Caki2 (cell line): ENCODE results near the gene NHERF1. TPM values are rescaled to one million over a fixed set of nuclear protein-coding genes. Genes with fewer than 3 reads are reported as not detected.

Source experiments
- DNase-seq: peaks from one replicate; pipeline ENCODE4 v3.0.0-alpha.2; 2015; ENCODE audit warnings: low read depth
- in situ Hi-C: cut with HindIII; loops from 2 replicates; pipeline ENCODE4 v1.10.0; 2016; ENCODE audit warnings: low sequenced_read_pairs, low pct_unique_long_range_greater_than_20kb, mixed read lengths
- total RNA-seq: library from RNA; depleted of rRNA; stranded (reverse); fragments of >200 nt; shearing (Covaris generic); gene quantifications from 2 replicates; pipeline ENCODE4 v1.2.3, GENCODE V29; 2014; ENCODE audit warnings: low replicate concordance; rRNA removed

NHERF1 gene
- total RNA-seq: 5.2 and 21.0 TPM in 2 replicates

DNA sequence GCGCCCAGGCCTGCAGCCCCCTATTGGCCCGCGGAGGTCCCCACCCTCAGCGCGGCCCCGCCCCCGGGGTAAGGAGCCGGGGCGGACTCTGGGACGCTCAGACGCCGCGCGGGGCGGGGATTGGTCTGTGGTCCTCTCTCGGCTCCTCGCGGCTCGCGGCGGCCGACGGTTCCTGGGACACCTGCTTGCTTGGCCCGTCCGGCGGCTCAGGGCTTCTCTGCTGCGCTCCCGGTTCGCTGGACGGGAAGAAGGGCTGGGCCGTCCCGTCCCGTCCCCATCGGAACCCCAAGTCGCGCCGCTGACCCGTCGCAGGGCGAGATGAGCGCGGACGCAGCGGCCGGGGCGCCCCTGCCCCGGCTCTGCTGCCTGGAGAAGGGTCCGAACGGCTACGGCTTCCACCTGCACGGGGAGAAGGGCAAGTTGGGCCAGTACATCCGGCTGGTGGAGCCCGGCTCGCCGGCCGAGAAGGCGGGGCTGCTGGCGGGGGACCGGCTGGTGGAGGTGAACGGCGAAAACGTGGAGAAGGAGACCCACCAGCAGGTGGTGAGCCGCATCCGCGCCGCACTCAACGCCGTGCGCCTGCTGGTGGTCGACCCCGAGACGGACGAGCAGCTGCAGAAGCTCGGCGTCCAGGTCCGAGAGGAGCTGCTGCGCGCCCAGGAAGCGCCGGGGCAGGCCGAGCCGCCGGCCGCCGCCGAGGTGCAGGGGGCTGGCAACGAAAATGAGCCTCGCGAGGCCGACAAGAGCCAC is at the start of gene NHERF1:
NHERF1 (plus strand) TSS at position 100 of the 750 bp plus-strand sequence; CDS start at position 319, 219 bp downstream.
- DNase-seq: no peak
- in situ Hi-C loops: no loop called here

DNA sequence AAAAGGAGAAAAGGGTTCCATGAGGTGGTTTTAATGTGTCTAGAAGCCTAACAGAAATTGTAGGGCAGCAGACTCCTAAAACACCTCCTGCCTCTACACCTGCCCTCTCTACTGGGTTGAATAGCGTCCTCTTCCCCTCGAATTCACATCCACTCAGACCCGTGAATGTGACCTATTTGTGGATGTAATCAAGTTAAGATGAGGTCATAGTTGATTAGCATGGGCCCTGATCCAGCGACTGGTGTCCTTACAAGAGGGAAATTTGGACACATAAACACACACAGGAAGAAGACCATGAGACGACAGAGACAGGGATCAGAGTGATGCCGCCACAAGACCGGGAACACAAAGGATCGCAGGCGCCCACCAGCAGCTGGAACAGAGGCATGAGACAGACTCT is 49.2 kb upstream of the NHERF1 start:
- in situ Hi-C loops: no loop called here
- DNase-seq: no peak

- in situ Hi-C loops: no loop called here
- DNase-seq: no peak
Observed at GRCh38 chr17:74702116-74702871, 46.1 kb upstream of the NHERF1 start.

DNA sequence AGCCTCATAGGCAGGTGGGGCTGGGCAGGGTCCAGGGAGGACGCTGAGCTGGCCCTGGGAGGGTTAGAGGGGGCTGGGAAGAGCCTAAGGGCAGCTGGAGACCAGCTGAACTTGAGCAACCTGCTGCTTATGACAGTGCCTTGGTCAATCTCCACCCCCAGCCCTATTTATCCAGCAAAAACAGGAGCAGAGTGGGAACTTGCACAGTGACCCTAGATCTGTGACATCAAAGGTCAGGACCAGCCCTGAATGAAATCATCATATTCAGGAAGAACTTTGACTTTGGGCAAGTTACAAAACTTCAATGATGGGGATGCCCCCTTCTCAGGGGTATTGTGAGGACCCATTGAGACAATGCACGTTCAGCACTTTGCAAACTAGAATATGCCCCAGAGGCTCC is 45.1 kb upstream of the NHERF1 start:
- no peak for DNase-seq
- in situ Hi-C loops: no loop called here

DNA sequence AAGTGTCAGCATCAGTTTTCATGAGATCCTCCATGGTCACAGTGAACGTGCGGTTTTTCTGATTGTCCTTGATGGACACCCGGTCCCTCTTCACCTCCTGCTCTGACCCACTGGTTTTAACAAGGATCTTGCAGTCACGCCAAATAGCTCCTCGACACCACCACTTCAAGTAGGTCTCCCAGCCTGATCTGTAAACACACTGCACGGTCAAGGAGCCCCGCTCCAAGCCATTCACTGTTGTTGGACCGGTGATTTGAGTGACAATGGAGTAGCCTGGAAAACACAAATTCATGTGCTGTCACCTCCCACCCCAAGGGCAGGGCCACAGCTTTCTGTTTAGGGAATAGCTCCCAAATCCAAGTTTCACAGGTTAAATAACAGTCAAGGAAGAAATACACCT is 43.9 kb upstream of the NHERF1 start:
- in situ Hi-C loops: no loop called here
- no peak for DNase-seq

- DNase-seq: no peak
- in situ Hi-C loops: no loop called here
Observed at GRCh38 chr17:74711058-74711824, 37.2 kb upstream of the NHERF1 start.

DNA sequence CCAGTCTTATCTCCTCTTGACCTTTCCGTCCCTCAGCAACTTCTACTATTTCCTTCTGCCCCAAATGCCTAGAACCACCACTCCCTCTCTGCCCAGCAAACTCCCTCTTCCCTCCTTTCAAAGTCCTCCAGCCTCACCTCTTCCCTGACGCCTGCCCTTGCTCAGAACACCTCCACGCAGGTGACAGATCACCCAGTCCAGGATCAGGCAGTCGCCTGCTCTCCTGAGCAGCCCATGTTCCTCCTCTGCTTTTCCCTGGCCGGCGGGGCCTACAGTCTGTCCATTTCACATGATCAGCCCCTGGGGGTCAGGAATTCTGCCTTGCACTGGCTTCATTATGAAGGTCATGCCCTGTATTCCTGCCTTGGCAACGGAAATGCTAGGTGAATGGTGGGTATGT is 36.1 kb upstream of the NHERF1 start:
- in situ Hi-C loops: no loop called here
- no peak for DNase-seq

DNA sequence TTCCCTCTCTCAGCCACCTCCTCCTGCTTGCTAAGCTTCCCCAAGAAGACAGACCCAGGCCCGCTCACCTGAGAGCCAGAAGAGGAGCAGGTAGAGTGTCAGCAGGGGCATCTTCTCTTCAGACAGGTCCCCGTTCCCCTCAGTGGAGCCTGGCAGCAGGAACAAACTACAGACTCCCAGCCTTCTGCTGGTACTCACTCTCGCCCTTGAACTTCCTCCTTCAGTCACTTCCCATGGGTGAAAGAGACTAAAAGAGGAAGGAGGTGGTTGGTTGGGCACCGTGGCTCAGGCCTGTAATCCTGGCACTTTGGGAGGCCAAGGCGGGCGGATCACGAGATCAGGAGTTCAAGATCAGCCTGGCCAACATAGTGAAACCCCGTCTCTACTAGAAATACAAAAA is 35.7 kb upstream of the NHERF1 start, which contains the start of gene CD300LF:
CD300LF (minus strand) TSS at position 168 of the 400 bp plus-strand sequence; CDS start at position 111, 57 bp downstream.
- no peak for DNase-seq
- in situ Hi-C loops: no loop called here

DNA sequence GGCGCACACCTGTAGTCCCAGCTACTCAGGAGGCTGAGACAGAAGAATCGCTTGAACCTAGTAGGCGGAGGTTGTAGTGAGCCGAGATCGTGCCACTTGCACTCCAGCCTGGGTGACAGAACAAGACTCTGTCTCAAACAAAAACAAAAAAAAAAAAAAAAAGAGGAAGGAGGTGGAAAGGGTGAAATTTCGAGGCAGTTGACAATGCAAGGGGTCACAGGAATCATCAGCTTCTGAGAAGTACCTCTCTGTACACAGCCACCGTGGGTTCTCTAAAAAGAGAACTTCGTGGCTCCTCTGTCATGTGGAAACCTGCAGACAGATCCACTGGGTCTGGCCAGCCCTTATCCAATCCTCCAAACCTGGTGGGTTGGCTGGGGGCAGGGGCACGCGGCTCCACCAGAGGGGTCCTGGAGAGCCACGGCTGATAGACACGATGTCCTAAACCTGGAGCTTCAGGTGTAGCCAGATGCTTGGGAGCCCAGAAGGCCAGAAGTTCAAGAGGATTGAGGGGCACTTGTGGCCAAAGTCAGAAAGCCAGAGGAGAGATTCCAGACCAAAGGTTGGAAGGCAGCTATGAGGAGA is 35.2 kb upstream of the NHERF1 start:
- in situ Hi-C loops: no loop called here

DNA sequence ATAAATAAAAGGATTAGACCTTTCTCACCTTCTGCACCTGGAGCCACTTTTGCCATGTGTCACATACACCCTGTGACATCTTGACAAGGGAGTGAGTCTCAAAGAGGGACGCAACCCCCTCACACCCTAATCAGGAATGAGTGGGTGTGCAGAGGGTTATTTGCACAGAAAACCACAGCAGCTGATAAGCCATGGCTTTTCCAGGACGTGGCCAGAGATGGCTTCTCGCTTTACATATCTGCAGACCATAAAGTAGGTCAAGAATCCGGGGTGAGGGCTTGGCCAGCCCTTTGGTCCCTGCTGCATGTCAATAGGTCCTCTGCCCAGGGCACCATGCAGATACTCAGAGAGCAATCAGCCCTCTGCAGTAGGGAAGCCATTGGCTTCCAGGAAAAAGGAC is 33.3 kb upstream of the NHERF1 start:
- in situ Hi-C loops: no loop called here
- no peak for DNase-seq

More for the DNA sequence above, 35.2 kb upstream of the NHERF1 start:
- DNase-seq: no peak

DNA sequence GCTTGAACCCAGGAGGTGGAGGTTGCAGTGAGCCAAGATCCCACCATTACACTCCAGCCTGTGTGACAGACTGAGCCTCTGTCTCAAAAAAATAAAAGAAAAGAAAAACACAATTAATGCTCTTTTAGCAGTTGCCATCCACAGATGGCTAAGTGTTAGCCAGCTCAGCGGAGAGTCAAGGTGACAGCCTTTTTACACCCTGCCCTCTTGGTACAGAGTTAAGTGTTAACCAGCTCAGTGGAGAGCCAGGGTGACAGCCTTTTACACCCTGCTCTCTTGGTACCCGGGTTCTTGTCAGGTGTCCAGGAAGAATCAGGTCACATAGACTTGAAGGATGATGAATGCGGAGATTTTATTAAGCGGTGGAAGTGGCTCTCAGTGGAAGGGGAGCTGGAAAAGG is 27.9 kb upstream of the NHERF1 start:
- DNase-seq: no peak
- in situ Hi-C loops: no loop called here

DNA sequence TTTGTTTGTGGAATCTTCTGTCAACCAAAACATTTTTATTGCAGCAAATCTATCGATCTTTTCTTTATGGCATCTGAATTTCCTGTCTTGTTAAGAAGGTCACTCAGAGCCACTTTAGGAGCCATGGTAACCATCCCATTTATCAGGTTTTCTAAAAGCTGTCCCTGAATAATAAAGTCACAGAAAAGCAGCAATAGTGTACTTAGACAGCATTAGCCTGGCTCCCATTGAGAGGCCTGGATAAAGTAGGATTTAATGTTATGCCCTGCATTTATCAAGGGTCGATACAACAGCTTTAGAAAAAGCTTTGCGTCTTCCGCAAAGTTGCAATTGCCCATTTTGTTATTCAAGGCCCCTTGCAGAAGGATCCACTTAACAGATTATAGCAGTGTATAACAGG is 25.6 kb upstream of the NHERF1 start:
- DNase-seq: no peak
- in situ Hi-C loops: no loop called here

- in situ Hi-C loops: no loop called here
- no peak for DNase-seq
Observed at GRCh38 chr17:74723891-74724290, 24.5 kb upstream of the NHERF1 start.

DNA sequence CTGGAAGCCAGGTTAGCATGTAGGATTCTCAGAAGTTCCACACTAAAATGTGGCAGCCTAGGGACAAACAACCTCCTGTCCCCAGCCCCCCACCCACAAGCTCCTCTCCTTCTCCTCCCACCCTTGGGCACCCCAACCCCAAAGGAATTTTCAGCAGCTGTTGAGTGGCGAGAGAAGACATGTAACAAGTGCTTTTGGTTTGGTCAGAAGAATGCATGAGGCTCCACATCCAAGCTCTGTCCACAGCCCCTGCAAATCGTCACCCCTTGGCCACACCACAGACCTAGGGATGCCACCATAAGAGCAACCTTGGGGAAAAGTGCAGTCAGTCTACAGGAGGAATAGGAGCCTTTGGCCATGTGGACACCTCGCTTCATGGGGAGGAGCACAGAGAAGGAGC is 23.3 kb upstream of the NHERF1 start:
- in situ Hi-C loops: no loop called here
- DNase-seq: no peak

DNA sequence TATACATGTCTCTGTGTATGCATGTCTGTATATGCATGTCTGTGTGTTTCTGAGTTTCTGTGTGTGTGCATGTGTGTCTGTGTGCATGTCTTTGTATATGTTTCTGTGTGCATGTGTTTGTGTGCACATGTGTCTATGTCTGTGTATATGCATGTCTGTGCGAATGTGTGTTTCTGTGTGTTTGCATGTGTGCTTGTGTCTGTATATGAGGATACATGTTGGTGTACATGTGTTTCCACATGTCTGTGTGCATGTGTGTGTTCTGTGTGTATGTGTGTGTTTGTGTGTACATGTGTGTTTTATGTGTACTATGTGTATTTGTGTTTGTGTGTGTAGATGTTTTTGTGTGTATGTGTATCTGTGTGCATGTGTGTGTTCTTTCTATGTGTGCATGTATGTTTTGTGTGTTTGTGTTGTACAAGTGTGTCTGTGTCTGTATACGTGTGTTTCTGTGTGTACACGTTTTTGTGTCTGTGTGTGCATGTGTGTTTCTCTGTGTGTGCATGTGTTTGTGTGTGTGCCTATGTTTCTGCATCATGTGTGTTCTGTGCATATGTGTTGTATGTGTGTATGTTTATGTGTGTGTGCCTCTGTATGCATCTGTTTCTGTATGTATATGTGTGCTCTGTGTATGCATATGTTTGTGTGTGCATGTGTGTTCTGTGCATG is 20.3 kb upstream of the NHERF1 start:
- in situ Hi-C loops: no loop called here
- no peak for DNase-seq

DNA sequence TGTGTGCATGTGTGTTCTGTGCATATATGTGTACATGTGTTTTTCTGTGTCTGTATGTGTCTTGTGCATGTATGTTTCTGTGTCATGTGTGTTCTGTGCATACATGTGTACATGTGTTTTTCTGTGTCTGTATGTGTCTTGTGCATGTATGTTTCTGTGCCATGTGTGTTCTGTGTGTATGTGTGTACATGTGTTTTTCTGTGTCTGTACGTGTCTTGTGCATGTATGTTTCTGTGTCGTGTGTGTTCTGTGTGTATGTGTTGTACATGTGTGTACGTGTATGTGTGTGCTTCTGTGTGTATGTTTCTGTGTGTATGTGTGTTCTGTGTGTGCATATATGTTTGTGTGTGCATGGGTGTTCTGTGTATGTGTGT is 19.7 kb upstream of the NHERF1 start:
- in situ Hi-C loops: no loop called here
- no peak for DNase-seq

DNA sequence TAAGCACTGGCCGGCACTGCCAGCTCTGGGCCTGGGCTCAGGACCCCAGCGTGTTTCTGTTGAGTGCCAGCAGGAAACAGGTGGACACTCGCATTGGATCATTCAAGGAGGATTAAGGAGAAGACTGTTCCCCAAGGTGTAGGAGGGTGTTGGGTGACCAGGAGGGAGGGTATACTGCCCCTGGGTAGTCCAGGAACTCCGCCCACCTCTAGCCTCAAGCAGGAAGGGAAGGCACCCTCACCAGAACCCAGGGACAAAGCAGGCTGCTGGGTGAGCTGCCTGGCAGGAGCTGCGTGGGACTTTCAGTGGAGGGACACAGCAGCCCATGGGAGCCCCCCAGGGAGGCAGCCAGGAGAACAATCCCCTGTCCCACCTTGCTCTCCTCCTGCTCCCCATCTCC is 19.1 kb upstream of the NHERF1 start:
- in situ Hi-C loops: no loop called here
- no peak for DNase-seq

DNA sequence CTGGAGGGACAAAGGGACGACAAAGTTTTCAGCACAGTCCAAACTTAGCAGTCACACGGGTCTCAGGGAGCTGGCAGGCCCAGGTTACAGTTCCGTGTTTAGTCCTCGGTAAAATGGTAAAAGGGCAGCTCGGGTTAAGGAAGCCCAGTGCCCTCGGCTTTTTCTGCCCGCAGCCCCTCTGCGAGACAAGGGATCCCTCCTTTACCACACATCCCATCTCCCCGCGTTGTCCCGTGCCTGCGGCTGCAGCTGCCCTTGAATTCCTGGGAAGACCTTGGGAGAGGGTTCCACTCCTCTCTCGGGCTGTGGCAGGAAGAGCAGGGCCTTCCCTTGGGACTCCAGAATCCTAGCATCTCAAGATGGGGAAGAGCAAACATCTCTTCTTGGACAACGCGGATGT is 18.6 kb upstream of the NHERF1 start:
- in situ Hi-C loops: no loop called here
- no peak for DNase-seq
